RWPE2 (cell line): ENCODE results near the gene TRAPPC6A.
A peak's percentile ranks its signal among the peaks of the same experiment; 100 is the strongest.

ENCODE experiments used
- ATAC-seq: fragments of 200-7000 bp; cut with Tn5 transposase; 3 replicates; pipeline ENCODE4 v1.9.1; 2021; ENCODE audit warnings: low read depth
- DNase-seq: peaks from one replicate; pipeline ENCODE4 v3.0.0-alpha.2; 2020; ENCODE audit warnings: low spot score
- H3K27ac ChIP-seq: fragments of 450-650 bp; 2 replicates; pipeline ENCODE4 v1.5.1; 2017; ENCODE audit warnings: mild to moderate bottlenecking; ENCODE audit not compliant: poor library complexity, severe bottlenecking
- H3K27me3 ChIP-seq: fragments of 250-450 bp; sonication (Bioruptor Pico); 2 replicates; pipeline ENCODE4 v1.5.1; 2021; ENCODE audit warnings: mild to moderate bottlenecking, moderate library complexity; ENCODE audit not compliant: insufficient read depth, poor library complexity, severe bottlenecking
- H3K36me3 ChIP-seq: fragments of 250-450 bp; sonication (Bioruptor Pico); 2 replicates; pipeline ENCODE4 v1.5.1; 2020; ENCODE audit warnings: low read depth, mild to moderate bottlenecking, moderate library complexity
- H3K4me1 ChIP-seq: fragments of 250-450 bp; sonication (Bioruptor Pico); 2 replicates; pipeline ENCODE4 v1.5.1; 2021; ENCODE audit warnings: mild to moderate bottlenecking, moderate library complexity; ENCODE audit not compliant: insufficient read depth, poor library complexity, severe bottlenecking
- H3K4me3 ChIP-seq: fragments of 250-450 bp; sonication (Bioruptor Pico); 2 replicates; pipeline ENCODE4 v1.5.1; 2021; ENCODE audit warnings: mild to moderate bottlenecking, moderate library complexity; ENCODE audit not compliant: severe bottlenecking
- H3K9me3 ChIP-seq: fragments of 250-450 bp; sonication (Bioruptor Pico); 2 replicates; pipeline ENCODE4 v1.5.1; 2021; ENCODE audit warnings: mild to moderate bottlenecking, moderate library complexity; ENCODE audit not compliant: severe bottlenecking
- TF ChIP-seq, protein P1 (sequence below): fragments of 450-650 bp; IDR thresholded peaks from one replicate; pipeline ENCODE4 v1.5.1; 2017; ENCODE audit warnings: mild to moderate bottlenecking, moderate library complexity; ENCODE audit not compliant: poor library complexity, severe bottlenecking

The TRAPPC6A gene

DNA sequence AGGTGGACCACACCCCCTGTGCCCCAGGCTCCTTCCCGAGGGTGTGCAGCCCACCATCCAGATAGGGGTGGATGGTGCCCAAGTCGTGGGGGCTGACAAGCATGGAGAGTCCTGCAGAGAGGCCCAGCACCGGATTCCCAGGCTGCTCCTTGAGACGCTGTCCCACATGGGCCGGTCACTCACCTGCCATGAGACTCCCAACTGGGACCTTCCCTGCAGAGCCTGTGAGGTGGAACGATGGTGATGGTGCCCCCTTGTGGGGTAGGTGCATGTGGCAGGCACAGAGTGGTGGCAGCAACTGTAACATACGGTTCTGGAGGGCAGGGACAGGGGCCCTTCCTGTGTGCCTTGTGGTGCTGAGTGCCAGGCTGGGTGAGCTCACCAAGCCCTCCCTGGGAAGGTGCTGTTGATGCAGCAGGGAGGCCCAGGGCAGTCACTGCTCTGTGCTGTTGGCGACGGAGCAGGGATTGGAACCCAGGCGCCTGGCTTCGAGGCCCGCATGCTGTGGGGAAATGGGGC, 52.0 kb downstream of the TRAPPC6A start:
- H3K27ac ChIP-seq, result no peak overlapping the region
- TF ChIP-seq, protein P1, sequence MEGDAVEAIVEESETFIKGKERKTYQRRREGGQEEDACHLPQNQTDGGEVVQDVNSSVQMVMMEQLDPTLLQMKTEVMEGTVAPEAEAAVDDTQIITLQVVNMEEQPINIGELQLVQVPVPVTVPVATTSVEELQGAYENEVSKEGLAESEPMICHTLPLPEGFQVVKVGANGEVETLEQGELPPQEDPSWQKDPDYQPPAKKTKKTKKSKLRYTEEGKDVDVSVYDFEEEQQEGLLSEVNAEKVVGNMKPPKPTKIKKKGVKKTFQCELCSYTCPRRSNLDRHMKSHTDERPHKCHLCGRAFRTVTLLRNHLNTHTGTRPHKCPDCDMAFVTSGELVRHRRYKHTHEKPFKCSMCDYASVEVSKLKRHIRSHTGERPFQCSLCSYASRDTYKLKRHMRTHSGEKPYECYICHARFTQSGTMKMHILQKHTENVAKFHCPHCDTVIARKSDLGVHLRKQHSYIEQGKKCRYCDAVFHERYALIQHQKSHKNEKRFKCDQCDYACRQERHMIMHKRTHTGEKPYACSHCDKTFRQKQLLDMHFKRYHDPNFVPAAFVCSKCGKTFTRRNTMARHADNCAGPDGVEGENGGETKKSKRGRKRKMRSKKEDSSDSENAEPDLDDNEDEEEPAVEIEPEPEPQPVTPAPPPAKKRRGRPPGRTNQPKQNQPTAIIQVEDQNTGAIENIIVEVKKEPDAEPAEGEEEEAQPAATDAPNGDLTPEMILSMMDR, result peak; percentile 63
- DNase-seq, result no peak
- no peaks in the 10 kb centered on the region for H3K4me1 ChIP-seq
- ATAC-seq, result peak; percentile 65; the same call in 2 of the 3 replicates
- H3K9me3 ChIP-seq, result no peaks in the 10 kb centered on the region
- H3K36me3 ChIP-seq, result no peaks in the 10 kb centered on the region; the same call in 1 of the 2 replicates
- H3K27me3 ChIP-seq, result no peaks in the 10 kb centered on the region
- no peak overlapping the region for H3K4me3 ChIP-seq

DNA sequence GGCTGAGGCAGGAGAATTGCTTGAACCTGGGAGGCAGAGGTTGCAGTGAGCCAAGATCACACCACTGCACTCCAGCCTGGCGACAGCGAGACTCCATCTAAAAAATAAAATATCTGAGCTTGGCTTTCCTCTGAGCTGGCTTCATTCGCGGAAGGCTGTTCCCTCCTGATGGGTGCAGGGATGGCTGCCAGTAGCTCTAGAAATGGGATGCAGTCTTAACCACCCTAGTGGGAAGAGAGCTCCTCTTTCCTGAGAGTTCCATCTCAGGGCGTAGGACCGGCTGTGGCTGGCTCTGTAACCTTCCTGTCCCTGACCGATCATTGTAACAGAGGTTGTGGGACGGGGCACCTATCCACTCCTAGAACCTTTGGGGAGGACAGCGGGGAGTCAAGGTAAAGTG, 52.7 kb downstream of the TRAPPC6A start:
- no peak for ATAC-seq
- TF ChIP-seq, protein P1, result no peak
- Histone ChIP-seq H3K9me3 (no peaks in the 10 kb centered on the region), H3K36me3 (no peaks in the 10 kb centered on the region; the same call in 1 of the 2 replicates), H3K27me3 (no peaks in the 10 kb centered on the region), H3K4me3 (no peak overlapping the region), H3K27ac (no peak overlapping the region), H3K4me1 (no peaks in the 10 kb centered on the region)
- DNase-seq, result no peak

DNA sequence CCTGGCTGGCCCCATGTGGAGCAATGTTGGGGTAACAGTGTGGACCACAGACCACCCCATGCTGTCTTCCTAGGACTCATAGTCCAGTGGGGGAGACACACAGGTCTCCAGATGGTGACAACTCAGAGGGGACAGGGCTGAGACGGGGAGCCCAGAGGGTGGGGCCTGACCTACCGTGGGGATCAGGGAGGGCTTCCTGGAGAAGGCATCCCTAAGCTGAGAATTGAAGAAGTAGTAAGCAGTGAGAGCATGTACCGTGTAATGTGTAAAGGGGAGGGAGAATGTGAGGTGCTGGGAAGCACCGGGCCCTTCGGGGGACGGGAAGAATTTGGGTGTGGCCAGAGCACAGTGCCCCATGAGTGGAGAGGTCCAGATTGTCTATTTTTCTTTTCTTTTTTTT, 54.0 kb downstream of the TRAPPC6A start:
- Histone ChIP-seq H3K4me1 (no peaks in the 10 kb centered on the region), H3K27me3 (no peaks in the 10 kb centered on the region)
- TF ChIP-seq, protein P1, result no peak

DNA sequence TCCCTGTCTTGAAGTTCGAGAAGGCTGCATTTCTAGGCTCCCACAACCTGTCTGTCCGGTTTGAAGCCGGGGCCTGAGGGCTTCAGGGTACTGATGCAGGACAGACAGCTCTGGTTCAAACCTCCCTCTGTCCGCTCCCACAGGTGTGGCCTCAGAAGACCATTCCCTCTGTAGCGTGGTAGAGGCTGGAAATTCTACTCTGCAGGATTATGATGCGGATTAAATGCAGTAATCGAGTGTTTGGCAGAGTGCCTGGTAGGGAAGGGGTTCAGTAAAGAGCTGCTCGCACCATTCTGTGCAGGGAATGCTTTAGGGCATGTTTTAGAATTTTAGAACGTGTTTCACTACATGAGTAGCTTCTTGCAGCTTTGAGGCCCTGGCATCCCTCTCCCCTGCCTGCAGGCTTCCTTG, 54.6 kb downstream of the TRAPPC6A start:
- Histone ChIP-seq H3K27ac (peak overlapping the region; percentile 44), H3K4me1 (no peaks in the 10 kb centered on the region), H3K4me3 (no peak overlapping the region), H3K9me3 (no peaks in the 10 kb centered on the region), H3K27me3 (no peaks in the 10 kb centered on the region), H3K36me3 (no peaks in the 10 kb centered on the region; the same call in 1 of the 2 replicates)
- peak; percentile 62 for ATAC-seq
- no peak for DNase-seq
- TF ChIP-seq, protein P1, result no peak

More for the DNA sequence above, 54.0 kb downstream of the TRAPPC6A start:
- H3K9me3 ChIP-seq, result no peaks in the 10 kb centered on the region
- H3K27ac ChIP-seq, result peak overlapping the region; percentile 44
- H3K36me3 ChIP-seq, result no peaks in the 10 kb centered on the region; the same call in 1 of the 2 replicates
- no peak for DNase-seq
- ATAC-seq, result no peak
- H3K4me3 ChIP-seq, result no peak overlapping the region

DNA sequence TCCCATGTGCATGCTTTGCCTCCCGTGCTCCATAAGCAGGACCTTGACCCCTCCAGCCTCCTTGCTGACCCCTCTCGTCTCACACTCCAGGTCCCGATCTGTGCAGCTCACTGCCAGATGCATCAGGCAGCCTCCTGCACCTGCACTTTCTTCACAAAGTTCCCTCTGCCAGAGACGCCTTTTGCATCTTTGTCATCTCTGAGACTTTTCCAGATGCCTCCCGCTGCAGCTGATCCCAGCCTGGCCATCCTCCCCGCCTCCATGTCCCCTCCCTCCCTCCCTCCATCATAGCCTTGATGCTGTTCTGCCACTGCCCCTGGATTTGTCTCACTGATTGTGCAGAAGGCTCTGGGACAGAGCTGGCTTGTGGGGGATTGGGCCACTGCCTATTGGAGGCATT, 55.2 kb downstream of the TRAPPC6A start:
- no peak for ATAC-seq
- H3K27me3 ChIP-seq, result no peaks in the 10 kb centered on the region
- H3K9me3 ChIP-seq, result no peaks in the 10 kb centered on the region
- TF ChIP-seq, protein P1, result no peak
- H3K27ac ChIP-seq, result peak overlapping the region; percentile 44
- H3K36me3 ChIP-seq, result no peaks in the 10 kb centered on the region; the same call in 1 of the 2 replicates
- H3K4me3 ChIP-seq, result no peak overlapping the region
- no peak for DNase-seq
- no peaks in the 10 kb centered on the region for H3K4me1 ChIP-seq
